GM08714 (cell line): ENCODE results near the gene CLEC7A.

Experiments
- H3K4me3 ChIP-seq: fragments of 200-500 bp; sonication (Bioruptor generic); 2 replicates; pipeline ENCODE4 v1.5.1; 2014; ENCODE audit warnings: mild to moderate bottlenecking, low read length, inconsistent platforms
- ZNF274 ChIP-seq: IDR thresholded peaks from 2 replicates; pipeline ENCODE4 v1.6.1; 2012; ENCODE audit warnings: mild to moderate bottlenecking, low read depth, low read length

CLEC7A gene

GRCh38 chr12:10121278-10121677 is 8.7 kb downstream of the CLEC7A start:
- TF ChIP-seq ZNF274 = no peak
- no peak overlapping the region for H3K4me3 ChIP-seq

GRCh38 chr12:10119066-10119465 is 10.9 kb downstream of the CLEC7A start:
- TF ChIP-seq ZNF274 = no peak
- no peak overlapping the region for H3K4me3 ChIP-seq

- no peak for TF ChIP-seq ZNF274
- H3K4me3 ChIP-seq = no peak overlapping the region
Measured at GRCh38 chr12:10115890-10116289, 14.1 kb downstream of the CLEC7A start.

GRCh38 chr12:10115311-10115710 is 14.7 kb downstream of the CLEC7A start:
- no peak overlapping the region for H3K4me3 ChIP-seq
- TF ChIP-seq ZNF274 = no peak

- no peak overlapping the region for H3K4me3 ChIP-seq
- no peak for TF ChIP-seq ZNF274
Measured at GRCh38 chr12:10113920-10114319, 16.1 kb downstream of the CLEC7A start.

- TF ChIP-seq ZNF274 = no peak
- no peak overlapping the region for H3K4me3 ChIP-seq
Measured at GRCh38 chr12:10113075-10113474, 16.9 kb downstream of the CLEC7A start.

- H3K4me3 ChIP-seq = no peak overlapping the region; the same call in 1 of the 2 replicates
- no peak for TF ChIP-seq ZNF274
Measured at GRCh38 chr12:10111451-10111850, 18.5 kb downstream of the CLEC7A start.

GRCh38 chr12:10110256-10110844 is 19.6 kb downstream of the CLEC7A start:
- H3K4me3 ChIP-seq = no peak overlapping the region
- no peak for TF ChIP-seq ZNF274

GRCh38 chr12:10102322-10102721 is 27.7 kb downstream of the CLEC7A start:
- TF ChIP-seq ZNF274 = no peak
- H3K4me3 ChIP-seq = no peak overlapping the region

- TF ChIP-seq ZNF274 = no peak
Measured at GRCh38 chr12:10101648-10102220, 28.3 kb downstream of the CLEC7A start.

GRCh38 chr12:10101042-10101579 is 28.9 kb downstream of the CLEC7A start:
- no peak overlapping the region for H3K4me3 ChIP-seq
- TF ChIP-seq ZNF274 = no peak

More at GRCh38 chr12:10101648-10102220, 28.3 kb downstream of the CLEC7A start:
- no peak overlapping the region for H3K4me3 ChIP-seq

- H3K4me3 ChIP-seq = no peak within 1 kb of the TSS
- no peak for TF ChIP-seq ZNF274
Measured at GRCh38 chr12:10098791-10099190, 31.2 kb downstream of the CLEC7A start, which contains the start of gene CLEC1A. CLEC1A (minus strand) TSS chr12:10098985; CDS start chr12:10098922, 63 bp downstream.

- no peak for TF ChIP-seq ZNF274
Measured at GRCh38 chr12:10097521-10097920, 32.5 kb downstream of the CLEC7A start.

GRCh38 chr12:10095971-10096370 is 34.0 kb downstream of the CLEC7A start:
- no peak overlapping the region for H3K4me3 ChIP-seq
- TF ChIP-seq ZNF274 = no peak

More at GRCh38 chr12:10097521-10097920, 32.5 kb downstream of the CLEC7A start:
- H3K4me3 ChIP-seq = no peak overlapping the region

GRCh38 chr12:10094646-10095395 is 35.2 kb downstream of the CLEC7A start:
- H3K4me3 ChIP-seq = no peak overlapping the region
- no peak for TF ChIP-seq ZNF274
